Measurements from ENCODE around the gene CPT1C. TPM values are rescaled to one million over a fixed set of nuclear protein-coding genes. Genes with fewer than 3 reads are reported as not detected.

The CPT1C gene
- polyA plus RNA-seq, 1 donor from 2014 or later: 204 TPM

DNA sequence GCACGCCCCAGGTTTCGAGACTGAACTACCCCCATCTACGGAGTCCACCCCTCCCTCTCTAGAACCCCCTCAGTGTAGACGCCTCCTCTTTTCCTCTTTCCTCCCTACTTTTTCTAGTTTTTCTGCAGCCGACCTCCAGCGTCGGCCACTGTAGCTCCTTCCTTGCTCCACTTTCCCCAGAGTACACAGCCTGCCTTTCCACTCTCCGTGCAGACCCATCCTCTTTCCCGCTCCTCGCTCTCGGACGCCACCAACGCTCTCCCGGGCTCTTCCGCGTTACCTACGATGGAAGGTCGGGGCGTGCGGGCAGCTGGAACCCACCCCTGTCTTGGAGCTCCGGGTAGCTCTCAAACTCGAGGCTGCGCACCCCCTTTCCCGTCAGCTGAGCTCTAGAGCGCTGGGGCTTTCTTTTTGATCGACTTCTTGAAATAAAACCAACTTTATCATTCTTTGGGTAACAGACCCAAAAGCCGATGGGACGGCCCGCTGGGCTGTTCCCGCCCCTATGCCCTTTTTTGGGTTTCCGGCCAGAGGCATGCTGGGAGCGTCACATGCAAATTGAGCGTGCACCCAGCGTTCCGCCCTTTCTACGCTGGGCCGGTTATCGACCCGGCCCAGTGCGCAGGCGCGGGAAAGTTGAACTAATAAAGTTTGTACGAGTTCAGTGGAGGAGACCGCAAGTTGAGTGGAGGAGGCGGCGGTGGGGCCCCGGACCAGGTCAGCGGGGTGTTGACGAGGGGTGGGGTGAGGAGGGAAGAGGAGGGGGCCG lies 25.4 kb upstream of the CPT1C start, which contains the start of the genes BCL2L12 and IRF3:
TSS of gene BCL2L12 (plus strand) at position 583 of the 769 bp plus-strand sequence. CDS start 760 bp downstream, outside the sequence.
TSS of gene IRF3 (minus strand) at position 507 of the 769 bp plus-strand sequence. CDS start 1,019 bp downstream, outside the sequence.
- Histone ChIP-seq H3K9me3 (ENCODE audit: low read length) (no peaks in the 10 kb centered on the region), H2AFZ (ENCODE audit: low read depth, low read length) (peak within 1 kb of the TSS; percentile 56)

DNA sequence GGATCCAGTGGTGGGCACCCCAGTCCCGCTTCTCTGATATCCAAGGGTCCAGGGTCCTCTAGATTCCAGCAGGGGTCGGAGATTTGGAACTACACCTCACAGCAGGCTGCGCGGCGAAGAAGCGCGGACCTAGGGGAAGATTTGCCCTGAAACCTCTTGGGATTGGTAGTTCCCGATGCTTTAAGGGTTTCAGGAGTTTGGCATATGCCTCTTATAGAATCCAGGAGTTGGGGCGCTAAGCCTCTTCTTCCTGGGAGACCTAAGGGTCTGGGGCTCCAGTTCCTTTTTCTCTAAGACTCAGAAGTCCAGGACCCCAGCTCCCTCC lies 24.8 kb upstream of the CPT1C start:
- Histone ChIP-seq H3K4me2 (ENCODE audit: low read length) (no peak overlapping the region), H3K4me3 (ENCODE audit: low read length) (peak overlapping the region; percentile 77), H4K20me1 (ENCODE audit: insufficient read depth) (no peaks in the 10 kb centered on the region), H3F3A (ENCODE audit: insufficient read depth, low read length, poor library complexity, severe bottlenecking) (no peaks in the 10 kb centered on the region), H3K9me2 (ENCODE audit: insufficient read depth, low read length) (no peaks in the 10 kb centered on the region), H3K27ac (ENCODE audit: low read length) (no peak overlapping the region), H3K27me3 (ENCODE audit: insufficient read depth, low read depth, low read length) (no peaks in the 10 kb centered on the region), H3K9ac (ENCODE audit: low read length) (no peak overlapping the region), H2AFZ (ENCODE audit: low read depth, low read length) (no peak overlapping the region), H3K9me3 (ENCODE audit: low read length) (no peaks in the 10 kb centered on the region), H3K79me2 (replicated peaks; ENCODE audit: insufficient read depth, low read length) (no peaks in the 10 kb centered on the region), H3K36me3 (ENCODE audit: insufficient read depth, low read length) (no peaks in the 10 kb centered on the region)
- TF ChIP-seq, protein P1, sequence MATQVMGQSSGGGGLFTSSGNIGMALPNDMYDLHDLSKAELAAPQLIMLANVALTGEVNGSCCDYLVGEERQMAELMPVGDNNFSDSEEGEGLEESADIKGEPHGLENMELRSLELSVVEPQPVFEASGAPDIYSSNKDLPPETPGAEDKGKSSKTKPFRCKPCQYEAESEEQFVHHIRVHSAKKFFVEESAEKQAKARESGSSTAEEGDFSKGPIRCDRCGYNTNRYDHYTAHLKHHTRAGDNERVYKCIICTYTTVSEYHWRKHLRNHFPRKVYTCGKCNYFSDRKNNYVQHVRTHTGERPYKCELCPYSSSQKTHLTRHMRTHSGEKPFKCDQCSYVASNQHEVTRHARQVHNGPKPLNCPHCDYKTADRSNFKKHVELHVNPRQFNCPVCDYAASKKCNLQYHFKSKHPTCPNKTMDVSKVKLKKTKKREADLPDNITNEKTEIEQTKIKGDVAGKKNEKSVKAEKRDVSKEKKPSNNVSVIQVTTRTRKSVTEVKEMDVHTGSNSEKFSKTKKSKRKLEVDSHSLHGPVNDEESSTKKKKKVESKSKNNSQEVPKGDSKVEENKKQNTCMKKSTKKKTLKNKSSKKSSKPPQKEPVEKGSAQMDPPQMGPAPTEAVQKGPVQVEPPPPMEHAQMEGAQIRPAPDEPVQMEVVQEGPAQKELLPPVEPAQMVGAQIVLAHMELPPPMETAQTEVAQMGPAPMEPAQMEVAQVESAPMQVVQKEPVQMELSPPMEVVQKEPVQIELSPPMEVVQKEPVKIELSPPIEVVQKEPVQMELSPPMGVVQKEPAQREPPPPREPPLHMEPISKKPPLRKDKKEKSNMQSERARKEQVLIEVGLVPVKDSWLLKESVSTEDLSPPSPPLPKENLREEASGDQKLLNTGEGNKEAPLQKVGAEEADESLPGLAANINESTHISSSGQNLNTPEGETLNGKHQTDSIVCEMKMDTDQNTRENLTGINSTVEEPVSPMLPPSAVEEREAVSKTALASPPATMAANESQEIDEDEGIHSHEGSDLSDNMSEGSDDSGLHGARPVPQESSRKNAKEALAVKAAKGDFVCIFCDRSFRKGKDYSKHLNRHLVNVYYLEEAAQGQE (IDR thresholded peaks at IDR 0.05; ENCODE audit: borderline replicate concordance): no peak
- TF ChIP-seq TAF1 (IDR thresholded peaks at IDR 0.05; ENCODE audit: low read depth): no peak
- no peak for TF ChIP-seq EZH2 (IDR thresholded peaks at IDR 0.05; ENCODE audit: borderline replicate concordance, insufficient read depth, low read length, poor library complexity, severe bottlenecking)
- TF ChIP-seq, protein P2, sequence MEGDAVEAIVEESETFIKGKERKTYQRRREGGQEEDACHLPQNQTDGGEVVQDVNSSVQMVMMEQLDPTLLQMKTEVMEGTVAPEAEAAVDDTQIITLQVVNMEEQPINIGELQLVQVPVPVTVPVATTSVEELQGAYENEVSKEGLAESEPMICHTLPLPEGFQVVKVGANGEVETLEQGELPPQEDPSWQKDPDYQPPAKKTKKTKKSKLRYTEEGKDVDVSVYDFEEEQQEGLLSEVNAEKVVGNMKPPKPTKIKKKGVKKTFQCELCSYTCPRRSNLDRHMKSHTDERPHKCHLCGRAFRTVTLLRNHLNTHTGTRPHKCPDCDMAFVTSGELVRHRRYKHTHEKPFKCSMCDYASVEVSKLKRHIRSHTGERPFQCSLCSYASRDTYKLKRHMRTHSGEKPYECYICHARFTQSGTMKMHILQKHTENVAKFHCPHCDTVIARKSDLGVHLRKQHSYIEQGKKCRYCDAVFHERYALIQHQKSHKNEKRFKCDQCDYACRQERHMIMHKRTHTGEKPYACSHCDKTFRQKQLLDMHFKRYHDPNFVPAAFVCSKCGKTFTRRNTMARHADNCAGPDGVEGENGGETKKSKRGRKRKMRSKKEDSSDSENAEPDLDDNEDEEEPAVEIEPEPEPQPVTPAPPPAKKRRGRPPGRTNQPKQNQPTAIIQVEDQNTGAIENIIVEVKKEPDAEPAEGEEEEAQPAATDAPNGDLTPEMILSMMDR (IDR thresholded peaks at IDR 0.05; ENCODE audit: poor library complexity, severe bottlenecking): no peak
- TF ChIP-seq MXI1 (conservative IDR thresholded peaks at IDR 0.05; ENCODE audit: poor library complexity, severe bottlenecking): no peak

More for the DNA sequence above, 25.4 kb upstream of the CPT1C start, which contains the start of the genes BCL2L12 and IRF3:
- Histone ChIP-seq H3K79me2 (replicated peaks; ENCODE audit: insufficient read depth, low read length) (no peaks in the 10 kb centered on the region), H3K27ac (ENCODE audit: low read length) (peak within 1 kb of the TSS; percentile 48), H3K4me3 (ENCODE audit: low read length) (peak within 1 kb of the TSS; percentile 77), H4K20me1 (ENCODE audit: insufficient read depth) (no peaks in the 10 kb centered on the region), H3K4me2 (ENCODE audit: low read length) (peak within 1 kb of the TSS; percentile 85), H3K36me3 (ENCODE audit: insufficient read depth, low read length) (no peaks in the 10 kb centered on the region), H3K9me2 (ENCODE audit: insufficient read depth, low read length) (no peaks in the 10 kb centered on the region), H3K9ac (ENCODE audit: low read length) (peak within 1 kb of the TSS; percentile 68), H3K27me3 (ENCODE audit: insufficient read depth, low read depth, low read length) (no peaks in the 10 kb centered on the region), H3F3A (ENCODE audit: insufficient read depth, low read length, poor library complexity, severe bottlenecking) (no peaks in the 10 kb centered on the region)
- TF ChIP-seq EZH2 (IDR thresholded peaks at IDR 0.05; ENCODE audit: borderline replicate concordance, insufficient read depth, low read length, poor library complexity, severe bottlenecking) (no peak), POLR2AphosphoS5 (IDR thresholded peaks at IDR 0.05) (no peak), TAF1 (IDR thresholded peaks at IDR 0.05; ENCODE audit: low read depth) (peak; percentile 43), RAD21 (conservative IDR thresholded peaks at IDR 0.05) (no peak), EP300 (conservative IDR thresholded peaks at IDR 0.05; ENCODE audit: poor library complexity, severe bottlenecking) (no peak), MXI1 (conservative IDR thresholded peaks at IDR 0.05; ENCODE audit: poor library complexity, severe bottlenecking) (peak; percentile 62)
